Upper lobe of right lung (tissue), 1 donor: ENCODE measurements around the gene BCAS3. TPM values are rescaled to one million over a fixed set of nuclear protein-coding genes. Genes with fewer than 3 reads are reported as not detected.

Experiments used
- ATAC-seq: fragments of 200-7000 bp; cut with Tn5 transposase; one replicate; pipeline ENCODE4 v1.9.1; 2020; ENCODE audit warnings: mild to moderate bottlenecking, moderate library complexity
- DNase-seq: peaks from one replicate; pipeline ENCODE4 v3.0.0-alpha.2; 2020
- H3K27ac ChIP-seq: fragments of 200-600 bp; one replicate; pipeline ENCODE4 v1.8.0; 2022
- H3K27me3 ChIP-seq: fragments of 200-600 bp; one replicate; pipeline ENCODE4 v1.8.0; 2022; ENCODE audit warnings: mild to moderate bottlenecking
- H3K36me3 ChIP-seq: fragments of 200-600 bp; one replicate; pipeline ENCODE4 v1.8.0; 2022
- H3K4me1 ChIP-seq: fragments of 200-600 bp; one replicate; pipeline ENCODE4 v1.8.0; 2022
- H3K4me3 ChIP-seq: fragments of 200-600 bp; one replicate; pipeline ENCODE4 v1.8.0; 2022; ENCODE audit warnings: mild to moderate bottlenecking
- H3K9me3 ChIP-seq: fragments of 200-600 bp; one replicate; pipeline ENCODE4 v1.8.0; 2022
- CTCF ChIP-seq: fragments of 200-600 bp; IDR thresholded peaks from one replicate; pipeline ENCODE4 v1.8.0; 2022; ENCODE audit warnings: antibody characterized with exemption
- intact Hi-C: fragments of 100-400 bp; cut with DNase I; formaldehyde crosslinking; loops from one replicate; pipeline ENCODE4 v1.11.0; 2022
- total RNA-seq: library from RNA; stranded (reverse); fragmentation: NEBNext Ultra II Directional; extraction: Animal tissue kit (Norgen Biotek cat#: 25700); gene quantifications from one replicate; pipeline ENCODE4 v1.2.1, GENCODE V29; 2021
- donor health status: DM: no; HTN: yes; CAD: no; lungs with severe emphysema.

Gene BCAS3
- total RNA-seq, 1 donor from 2014 or later = 23.5 TPM

- Histone ChIP-seq H3K4me3 (no peak overlapping the region), H3K27ac (peak overlapping the region; percentile 63), H3K9me3 (no peaks in the 10 kb centered on the region), H3K4me1 (peaks cover 18% of the 10 kb centered on the region), H3K36me3 (no peaks in the 10 kb centered on the region), H3K27me3 (no peaks in the 10 kb centered on the region)
- no peak for DNase-seq
- no peak for TF ChIP-seq CTCF
- intact Hi-C loops = no loop called here
- ATAC-seq = no peak
Observed at GRCh38 chr17:61196799-61197198, 519.1 kb downstream of the BCAS3 start.

DNA sequence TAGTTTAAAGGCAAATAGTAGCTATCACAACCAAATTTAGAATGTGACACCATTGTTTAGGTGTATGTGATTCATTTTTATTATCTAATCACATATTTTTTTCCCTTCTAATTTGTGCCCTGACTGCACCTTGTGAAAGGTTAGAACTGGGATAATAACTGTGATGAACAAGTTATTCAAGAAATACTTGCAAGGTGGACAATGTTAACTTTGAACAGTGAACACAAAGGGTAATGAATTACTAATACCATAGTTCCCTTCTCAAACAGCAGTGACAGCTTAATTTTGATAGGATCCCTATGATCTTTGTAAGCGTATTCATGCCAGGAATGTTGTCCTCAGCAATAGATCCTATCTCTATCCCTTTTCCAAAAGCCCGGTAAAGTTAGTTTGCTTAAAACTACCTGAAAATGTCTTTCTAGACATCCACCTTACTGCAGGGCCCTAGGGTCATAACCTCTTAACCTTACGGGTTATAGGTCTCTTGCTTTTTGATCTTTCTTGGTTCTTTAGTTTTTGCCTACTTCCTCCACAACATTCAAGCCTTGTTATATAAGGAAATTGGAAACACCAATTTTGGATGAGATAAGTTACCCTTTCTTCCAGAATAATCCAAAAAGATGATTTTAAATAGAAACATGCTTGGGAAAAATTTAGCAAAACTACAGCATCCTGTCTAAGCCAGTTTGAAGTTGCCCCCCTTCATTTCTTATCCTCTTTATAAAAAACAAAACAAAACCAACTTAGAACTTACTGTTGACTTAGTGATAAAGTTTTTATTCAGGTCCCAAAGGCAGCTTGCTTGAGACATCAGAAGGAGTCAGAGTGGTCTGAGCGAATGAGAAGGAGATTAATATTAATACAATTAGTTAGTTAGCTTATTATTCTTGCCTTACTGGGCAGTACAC is 522.0 kb downstream of the BCAS3 start:
- TF ChIP-seq CTCF = no peak
- Histone ChIP-seq H3K36me3 (no peaks in the 10 kb centered on the region), H3K27me3 (no peaks in the 10 kb centered on the region), H3K27ac (peak overlapping the region; percentile 4), H3K9me3 (no peaks in the 10 kb centered on the region), H3K4me1 (peaks cover 24% of the 10 kb centered on the region), H3K4me3 (no peak overlapping the region)
- DNase-seq (no peak), ATAC-seq (no peak)
- intact Hi-C loops = no loop called here

DNA sequence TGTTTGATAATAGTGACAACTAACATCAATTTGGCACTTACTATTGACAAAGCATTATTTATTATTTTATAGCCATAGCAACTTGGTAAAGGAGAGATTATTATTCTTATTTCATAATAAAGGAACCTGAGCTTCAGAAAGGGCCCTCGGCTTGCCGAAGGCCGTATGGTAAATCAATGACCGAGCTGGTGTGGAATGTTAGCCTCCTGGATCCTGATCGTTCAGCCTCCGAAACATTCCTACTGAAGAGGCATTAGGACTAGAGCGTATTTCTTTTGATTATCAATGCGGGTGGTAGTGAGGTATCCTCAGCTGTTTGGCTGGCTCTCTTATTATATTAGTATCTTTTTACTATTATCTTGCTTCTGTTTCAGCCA is 522.7 kb downstream of the BCAS3 start:
- ATAC-seq (no peak), DNase-seq (no peak)
- no peak for TF ChIP-seq CTCF
- no peak overlapping the region for H3K4me3 ChIP-seq
- peak overlapping the region; percentile 4 for H3K27ac ChIP-seq
- no peaks in the 10 kb centered on the region for H3K27me3 ChIP-seq
- no peaks in the 10 kb centered on the region for H3K9me3 ChIP-seq
- intact Hi-C loops = no loop called here
- H3K36me3 ChIP-seq = no peaks in the 10 kb centered on the region
- peaks cover 30% of the 10 kb centered on the region for H3K4me1 ChIP-seq

- no peak for TF ChIP-seq CTCF
- no peaks in the 10 kb centered on the region for H3K27me3 ChIP-seq
- no peaks in the 10 kb centered on the region for H3K9me3 ChIP-seq
- H3K36me3 ChIP-seq = no peaks in the 10 kb centered on the region
- peak overlapping the region; percentile 60 for H3K27ac ChIP-seq
- DNase-seq (no peak), ATAC-seq (peak; percentile 62)
- intact Hi-C loops = no loop called here
- peaks cover 33% of the 10 kb centered on the region for H3K4me1 ChIP-seq
- no peak overlapping the region for H3K4me3 ChIP-seq
Observed at GRCh38 chr17:61201211-61201610, 523.6 kb downstream of the BCAS3 start.

- intact Hi-C loops = no loop called here
- Histone ChIP-seq H3K4me1 (peaks cover 36% of the 10 kb centered on the region), H3K36me3 (no peaks in the 10 kb centered on the region), H3K27ac (peak overlapping the region; percentile 20), H3K27me3 (no peaks in the 10 kb centered on the region), H3K4me3 (no peak overlapping the region), H3K9me3 (no peaks in the 10 kb centered on the region)
- no peak for ATAC-seq
- TF ChIP-seq CTCF = no peak
- DNase-seq = no peak
Observed at GRCh38 chr17:61202564-61202963, 524.9 kb downstream of the BCAS3 start.
